PC-9 (cell line): Measurements from ENCODE around the gene HPGD. TPM values are rescaled to one million over a fixed set of nuclear protein-coding genes. Genes with fewer than 3 reads are reported as not detected.

ENCODE experiments used
- BruUV-seq: library from RNA; stranded (reverse); fragments of 400-500 nt; replicated peaks from 2 replicates; lab custom pipeline; 2021; lab: Mats Ljungman, UMichigan
- CTCF ChIA-PET: fragments of 300-600 bp; sonication (Branson Sonifier 250); formaldehyde crosslinking; loops from one replicate; lab custom pipeline; 2022; ENCODE audit warnings: antibody characterized with exemption; lab: Charles Lee
- POLR2A ChIA-PET: fragments of 300-600 bp; sonication (Branson Sonifier 250); formaldehyde crosslinking; loops from one replicate; lab custom pipeline; 2022; ENCODE audit warnings: antibody characterized with exemption; ENCODE audit not compliant: unreplicated experiment; lab: Charles Lee
- DNase-seq, 2 experiments: peaks; one replicate each; pipeline versions ENCODE4 v3.0.0 to v3.0.0-alpha.2; 2015 to 2022; ENCODE audit warnings: mixed read lengths in 1 of 2
- H2AFZ ChIP-seq: fragments of 200-600 bp; sonication (generic); 2 replicates; pipeline ENCODE4 v1.8.1; 2017; ENCODE audit warnings: antibody characterized with exemption
- H3F3A ChIP-seq: fragments of 200-600 bp; sonication (generic); 2 replicates; pipeline ENCODE4 v1.8.1; 2017; ENCODE audit warnings: antibody characterized with exemption, mild to moderate bottlenecking, low read depth; ENCODE audit not compliant: insufficient read depth
- H3K27ac ChIP-seq: fragments of 200-600 bp; sonication (generic); 2 replicates; pipeline ENCODE4 v1.6.1; 2016; ENCODE audit warnings: mixed run types
- H3K27me3 ChIP-seq: fragments of 200-600 bp; sonication (generic); 2 replicates; pipeline ENCODE4 v1.6.1; 2016; ENCODE audit warnings: low read depth, mixed run types; ENCODE audit not compliant: insufficient read depth
- H3K36me3 ChIP-seq: fragments of 200-600 bp; sonication (generic); 2 replicates; pipeline ENCODE4 v1.6.1; 2016; ENCODE audit warnings: low read depth, mixed run types
- H3K4me1 ChIP-seq: fragments of 200-600 bp; sonication (generic); replicated peaks from 2 replicates; pipeline ENCODE4 v1.6.1; 2016; ENCODE audit warnings: mixed run types; ENCODE audit not compliant: insufficient read depth
- H3K4me2 ChIP-seq: fragments of 200-600 bp; sonication (generic); 2 replicates; pipeline ENCODE4 v1.6.1; 2017; ENCODE audit warnings: mixed run types
- H3K4me3 ChIP-seq: fragments of 200-600 bp; sonication (generic); 2 replicates; pipeline ENCODE4 v1.6.1; 2016; ENCODE audit warnings: mixed run types
- H3K79me2 ChIP-seq: fragments of 200-600 bp; sonication (generic); 2 replicates; pipeline ENCODE4 v1.6.1; 2017; ENCODE audit warnings: low read depth, mixed run types
- H3K9me2 ChIP-seq: fragments of 200-600 bp; sonication (generic); 2 replicates; pipeline ENCODE4 v1.8.1; 2017; ENCODE audit warnings: mild to moderate bottlenecking; ENCODE audit not compliant: insufficient read depth
- H3K9me3 ChIP-seq: fragments of 200-600 bp; sonication (generic); 2 replicates; pipeline ENCODE4 v1.8.1; 2016; ENCODE audit warnings: low read depth; ENCODE audit not compliant: insufficient read depth
- H4K20me1 ChIP-seq: fragments of 200-600 bp; sonication (generic); 2 replicates; pipeline ENCODE4 v1.8.1; 2017; ENCODE audit not compliant: insufficient read depth
- CTCF ChIP-seq: fragments of 200-600 bp; sonication (generic); conservative IDR thresholded peaks from 2 replicates; pipeline ENCODE4 v1.6.1; 2017; ENCODE audit warnings: mixed run types, antibody characterized with exemption, mild to moderate bottlenecking, moderate library complexity
- EZH2 ChIP-seq: fragments of 200-600 bp; sonication (generic); IDR thresholded peaks from 2 replicates; pipeline ENCODE4 v1.8.0; 2017; ENCODE audit warnings: antibody characterized with exemption, low read depth
- intact Hi-C: fragments of 100-400 bp; cut with micrococcal nuclease; formaldehyde crosslinking; loops from one replicate; pipeline ENCODE4 v1.10.0; 2022; ENCODE audit not compliant: unreplicated experiment
- total RNA-seq: library from RNA; stranded (reverse); gene quantifications from 2 replicates; pipeline ENCODE4 v1.2.3, GENCODE V29; 2021

Gene HPGD
- total RNA-seq, 1 experiment from 2014 or later: 0.96 TPM

GRCh38 chr4:174464949-174465348 is 57.3 kb downstream of the HPGD start:
- Histone ChIP-seq H3K9me2 (no peaks in the 10 kb centered on the region), H3K79me2 (no peaks in the 10 kb centered on the region), H3K4me3 (no peak overlapping the region), H3K9me3 (no peaks in the 10 kb centered on the region), H3K27me3 (no peaks in the 10 kb centered on the region), H2AFZ (no peak overlapping the region), H3K27ac (no peak overlapping the region), H4K20me1 (no peaks in the 10 kb centered on the region), H3K4me1 (no peaks in the 10 kb centered on the region), H3K36me3 (no peaks in the 10 kb centered on the region), H3K4me2 (no peak overlapping the region), H3F3A (no peaks in the 10 kb centered on the region)
- CTCF ChIA-PET: no interaction called here
- POLR2A ChIA-PET: no interaction called here
- TF ChIP-seq CTCF (no peak), EZH2 (no peak)
- intact Hi-C loops: no loop called here
- BruUV-seq: no TSS peak
- DNase-seq: no peak

GRCh38 chr4:174461466-174462106 is 60.7 kb downstream of the HPGD start:
- Histone ChIP-seq H3K4me2 (no peak overlapping the region), H3K27me3 (no peaks in the 10 kb centered on the region), H4K20me1 (no peaks in the 10 kb centered on the region), H3K9me3 (no peaks in the 10 kb centered on the region), H3K79me2 (no peaks in the 10 kb centered on the region), H3K27ac (no peak overlapping the region), H3K4me1 (no peaks in the 10 kb centered on the region), H3K4me3 (no peak overlapping the region), H3F3A (no peaks in the 10 kb centered on the region), H3K9me2 (no peaks in the 10 kb centered on the region), H2AFZ (no peak overlapping the region), H3K36me3 (no peaks in the 10 kb centered on the region)
- no peak for DNase-seq
- BruUV-seq: no TSS peak
- intact Hi-C loops: no loop called here
- no peak for TF ChIP-seq CTCF
- no peak for TF ChIP-seq EZH2
- ChIA-PET POLR2A (no interaction called here), CTCF (no interaction called here)

GRCh38 chr4:174460684-174461083 is 61.6 kb downstream of the HPGD start:
- Histone ChIP-seq H3K4me2 (no peak overlapping the region), H3K79me2 (no peaks in the 10 kb centered on the region), H3K4me1 (no peaks in the 10 kb centered on the region), H3K27ac (no peak overlapping the region), H2AFZ (no peak overlapping the region), H3K36me3 (no peaks in the 10 kb centered on the region), H3K4me3 (no peak overlapping the region), H4K20me1 (no peaks in the 10 kb centered on the region), H3K9me3 (no peaks in the 10 kb centered on the region), H3K9me2 (no peaks in the 10 kb centered on the region), H3F3A (no peaks in the 10 kb centered on the region), H3K27me3 (no peaks in the 10 kb centered on the region)
- no TSS peak for BruUV-seq
- no peak for TF ChIP-seq CTCF
- no peak for TF ChIP-seq EZH2
- DNase-seq: no peak
- intact Hi-C loops: no loop called here
- ChIA-PET CTCF (no interaction called here), POLR2A (no interaction called here)
